ENCODE results near the gene GPR171. TPM values are rescaled to one million over a fixed set of nuclear protein-coding genes. Genes with fewer than 3 reads are reported as not detected.

GPR171 gene
- total RNA-seq, 6 experiments from 2014 or later = 0.22 to 0.99 (median 0.27) TPM; not detected in 2

DNA sequence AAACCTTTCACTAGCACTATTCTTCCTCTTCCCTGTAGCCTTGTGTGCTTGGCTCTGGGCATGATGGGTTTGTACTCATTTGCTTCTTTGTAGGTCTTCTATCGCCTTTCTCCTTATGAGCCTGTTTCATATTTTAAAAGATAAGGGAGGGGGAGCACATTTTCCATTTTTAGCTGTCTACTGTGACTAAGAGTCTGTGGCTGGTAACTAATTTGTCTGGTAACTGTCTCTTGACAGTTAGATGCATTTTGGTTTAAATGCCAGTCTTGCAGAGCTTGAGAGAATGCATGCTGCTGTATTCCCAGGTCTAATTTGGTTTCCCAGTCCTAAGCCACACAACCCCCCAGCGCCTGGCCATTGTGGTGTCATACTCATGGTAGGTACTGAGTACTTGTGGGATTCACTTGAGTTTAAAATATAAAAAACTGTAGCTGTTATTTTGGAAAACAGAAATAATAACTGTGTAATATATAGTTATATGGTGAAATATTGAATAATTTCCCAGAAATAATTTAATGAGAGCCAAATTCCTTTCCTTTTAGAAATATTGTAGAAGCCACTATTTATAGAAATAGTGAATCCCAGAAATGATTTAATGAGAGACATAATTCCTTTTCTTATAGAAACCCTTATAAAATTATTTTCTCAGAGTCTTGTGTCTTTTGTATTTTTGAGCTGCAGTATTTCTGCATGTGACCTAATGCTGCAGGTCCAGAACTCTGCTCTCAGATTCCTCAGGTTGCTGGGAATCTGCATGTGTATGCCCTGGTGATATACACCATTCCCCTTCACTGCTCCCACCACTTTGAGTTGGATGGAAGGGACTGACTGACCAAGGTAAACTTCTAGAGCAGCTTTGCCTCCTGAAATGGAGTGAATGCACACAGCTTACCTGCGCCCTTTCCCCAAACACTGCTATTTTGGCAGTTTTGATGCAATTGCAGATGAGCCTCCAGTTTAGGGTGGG is 13.9 kb upstream of the GPR171 start:
- WGBS (ENCODE audit: insufficient coverage, low coverage, low lambda C conversion rate, missing lambda C conversion rate) = 89% methylated on average over 3 of the region's 3 CpGs
- intact Hi-C loops (cut with DNase I) = no loop called here

DNA sequence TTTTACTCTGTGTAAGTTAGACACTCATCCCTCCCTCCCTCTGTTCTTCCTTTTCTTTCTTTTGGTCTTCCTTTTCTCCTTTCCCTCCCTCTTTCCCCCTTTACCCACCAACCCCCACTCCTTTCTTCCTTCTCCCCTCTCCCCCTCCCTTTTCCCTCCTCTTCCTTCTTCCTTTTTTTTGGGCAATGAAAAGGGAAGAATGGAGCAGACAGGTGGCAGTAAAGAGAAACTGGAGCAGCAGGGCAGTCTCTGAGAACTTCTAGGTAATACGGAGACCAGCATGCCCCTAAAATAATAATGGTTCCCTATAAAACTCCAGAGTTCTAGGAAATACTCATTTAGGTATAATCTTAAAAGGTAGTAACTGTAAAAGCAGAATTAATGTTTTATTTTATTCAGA is 11.4 kb upstream of the GPR171 start:
- no peak for DNase-seq
- no peaks in the 10 kb centered on the region for H3K9me3 ChIP-seq
- no peak overlapping the region for H3K27ac ChIP-seq

More for the DNA sequence above, 13.9 kb upstream of the GPR171 start:
- DNase-seq = no peak
- TF ChIP-seq POLR2A (IDR thresholded peaks at IDR 0.05) = no peak
- TF ChIP-seq, protein P1, sequence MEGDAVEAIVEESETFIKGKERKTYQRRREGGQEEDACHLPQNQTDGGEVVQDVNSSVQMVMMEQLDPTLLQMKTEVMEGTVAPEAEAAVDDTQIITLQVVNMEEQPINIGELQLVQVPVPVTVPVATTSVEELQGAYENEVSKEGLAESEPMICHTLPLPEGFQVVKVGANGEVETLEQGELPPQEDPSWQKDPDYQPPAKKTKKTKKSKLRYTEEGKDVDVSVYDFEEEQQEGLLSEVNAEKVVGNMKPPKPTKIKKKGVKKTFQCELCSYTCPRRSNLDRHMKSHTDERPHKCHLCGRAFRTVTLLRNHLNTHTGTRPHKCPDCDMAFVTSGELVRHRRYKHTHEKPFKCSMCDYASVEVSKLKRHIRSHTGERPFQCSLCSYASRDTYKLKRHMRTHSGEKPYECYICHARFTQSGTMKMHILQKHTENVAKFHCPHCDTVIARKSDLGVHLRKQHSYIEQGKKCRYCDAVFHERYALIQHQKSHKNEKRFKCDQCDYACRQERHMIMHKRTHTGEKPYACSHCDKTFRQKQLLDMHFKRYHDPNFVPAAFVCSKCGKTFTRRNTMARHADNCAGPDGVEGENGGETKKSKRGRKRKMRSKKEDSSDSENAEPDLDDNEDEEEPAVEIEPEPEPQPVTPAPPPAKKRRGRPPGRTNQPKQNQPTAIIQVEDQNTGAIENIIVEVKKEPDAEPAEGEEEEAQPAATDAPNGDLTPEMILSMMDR (IDR thresholded peaks at IDR 0.05) = no peak
- Histone ChIP-seq H3K36me3 (no peaks in the 10 kb centered on the region), H3K27ac (no peak overlapping the region), H3K27me3 (no peaks in the 10 kb centered on the region), H3K4me3 (no peak overlapping the region), H3K4me1 (peaks cover 0 to 16% (median 4%) of the 10 kb centered on the region in 4 donors), H3K9me3 (no peaks in the 10 kb centered on the region)
- ATAC-seq = no peak

DNA sequence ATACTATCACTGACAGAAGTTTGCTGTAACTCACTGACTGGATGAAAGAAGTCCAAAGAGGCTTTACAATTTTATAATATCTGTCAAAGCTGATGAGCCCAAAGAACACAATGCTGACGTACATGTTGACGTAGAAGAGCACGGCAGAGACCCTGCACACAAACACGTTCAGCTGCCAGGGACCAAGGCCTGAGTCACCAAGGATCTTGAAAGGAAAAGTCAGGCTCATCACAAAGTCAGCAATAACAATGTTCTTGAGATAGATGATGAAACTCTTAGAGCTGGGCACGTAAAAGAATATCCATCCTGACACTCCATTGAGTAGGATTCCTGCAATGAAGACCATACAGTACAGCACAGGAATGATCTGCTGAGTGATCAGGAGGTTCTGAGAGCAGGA is 10.9 kb upstream of the GPR171 start:
- WGBS (ENCODE audit: insufficient coverage, low coverage, low lambda C conversion rate, missing lambda C conversion rate) = 100% methylated on average over 4 of the region's 5 CpGs

More for the DNA sequence above, 11.4 kb upstream of the GPR171 start:
- no peaks in the 10 kb centered on the region for H3K27me3 ChIP-seq
- no peak for TF ChIP-seq POLR2A (IDR thresholded peaks at IDR 0.05)
- TF ChIP-seq, protein P1 (IDR thresholded peaks at IDR 0.05) = peak in 3 of 4 donors; percentile 5 to 24 (median 13)
- peaks cover 0 to 18% (median 8%) of the 10 kb centered on the region in 4 donors for H3K4me1 ChIP-seq
- no peak for ATAC-seq
- H3K4me3 ChIP-seq = no peak overlapping the region
- intact Hi-C loops (cut with DNase I) = no loop called here
- WGBS (ENCODE audit: insufficient coverage, low coverage, low lambda C conversion rate, missing lambda C conversion rate) = 22% methylated on average over 1 of the region's 1 CpG
- no peaks in the 10 kb centered on the region for H3K36me3 ChIP-seq

DNA sequence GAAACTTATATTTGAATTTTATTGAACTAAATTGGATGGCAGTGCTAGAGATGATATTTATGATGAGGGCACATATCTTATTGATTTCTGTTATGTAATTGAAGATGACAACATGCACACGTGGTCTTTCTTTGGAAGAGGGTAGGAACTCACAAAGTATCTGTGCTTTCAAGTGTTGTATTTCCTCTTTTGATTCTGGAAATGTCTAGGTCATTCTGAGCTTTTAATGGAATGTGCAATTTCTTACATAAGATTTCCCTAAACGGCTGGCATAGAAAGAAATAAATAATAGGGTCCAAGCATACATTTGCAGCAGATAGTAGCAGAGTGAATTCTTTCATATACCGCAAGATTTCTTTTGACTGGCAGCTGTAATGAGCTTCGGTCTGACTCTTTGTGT is 10.1 kb upstream of the GPR171 start:
- no peaks in the 10 kb centered on the region for H3K9me3 ChIP-seq
- intact Hi-C loops (cut with DNase I) = no loop called here
- TF ChIP-seq, protein P1 (IDR thresholded peaks at IDR 0.05) = no peak
- TF ChIP-seq POLR2A (IDR thresholded peaks at IDR 0.05) = no peak
- H3K36me3 ChIP-seq = no peaks in the 10 kb centered on the region
- H3K4me3 ChIP-seq = no peak overlapping the region
- no peak for DNase-seq
- no peak overlapping the region for H3K27ac ChIP-seq
- H3K4me1 ChIP-seq = peaks cover 0 to 15% (median 4%) of the 10 kb centered on the region in 4 donors
- no peak for ATAC-seq
- 48% methylated on average over 4 of the region's 4 CpGs for WGBS (ENCODE audit: insufficient coverage, low coverage, low lambda C conversion rate, missing lambda C conversion rate)
- H3K27me3 ChIP-seq = no peaks in the 10 kb centered on the region

More for the DNA sequence above, 10.9 kb upstream of the GPR171 start:
- H3K4me1 ChIP-seq = peaks cover 0 to 18% (median 7%) of the 10 kb centered on the region in 4 donors
- no peak for ATAC-seq
- H3K27ac ChIP-seq = no peak overlapping the region
- H3K9me3 ChIP-seq = no peaks in the 10 kb centered on the region
- DNase-seq = no peak
- TF ChIP-seq POLR2A (IDR thresholded peaks at IDR 0.05) = no peak
- TF ChIP-seq, protein P1 (IDR thresholded peaks at IDR 0.05) = no peak
- intact Hi-C loops (cut with DNase I) = no loop called here
- H3K36me3 ChIP-seq = no peaks in the 10 kb centered on the region
- H3K4me3 ChIP-seq = no peak overlapping the region
- no peaks in the 10 kb centered on the region for H3K27me3 ChIP-seq

Data from right lobe of liver (tissue), 6 donors.